Measurements from ENCODE around the gene PKIG. TPM values are rescaled to one million over a fixed set of nuclear protein-coding genes. Genes with fewer than 3 reads are reported as not detected.

Gene PKIG
- polyA plus RNA-seq, 1 of the 3 experiments (the other 2 are of a cell fraction), result 92.9 TPM

DNA sequence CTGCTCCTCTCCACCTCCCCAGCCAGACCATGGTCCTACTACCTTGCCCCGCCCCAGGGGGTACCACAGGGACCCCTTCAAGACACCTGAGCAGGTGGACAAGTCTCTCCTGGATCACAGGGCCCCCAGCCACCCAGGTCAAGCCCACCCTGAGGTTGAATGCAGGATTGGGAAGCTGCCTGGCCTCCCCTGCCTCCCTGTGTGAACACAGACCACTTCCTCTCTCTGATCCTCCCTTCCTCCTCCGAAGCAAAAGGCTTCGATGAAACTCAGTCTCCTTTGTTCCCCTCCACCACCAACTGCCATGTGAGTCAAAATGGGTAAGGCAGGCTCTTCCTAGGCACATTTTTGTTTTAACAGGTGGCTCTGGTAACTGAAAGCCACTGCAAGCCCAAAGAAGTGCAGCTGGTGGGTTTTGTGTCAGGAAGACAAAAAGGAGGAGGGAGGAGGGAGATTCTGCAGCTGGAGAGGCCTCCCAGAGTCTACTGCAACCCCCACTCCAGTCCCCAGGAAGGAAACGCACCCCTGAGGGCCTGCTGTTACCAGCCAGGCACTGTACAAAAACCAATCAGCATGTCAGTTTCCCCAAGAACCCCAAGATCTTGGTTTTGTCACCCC, 63.8 kb downstream of the PKIG start:
- H3K79me2 ChIP-seq (ENCODE audit: insufficient read depth), result 0 out of 2 replicates have a peak, but pooled peaks cover 5% of the 10 kb centered on the region
- no peaks in the 10 kb centered on the region for H3K36me3 ChIP-seq (replicated peaks in 1 of 2; ENCODE audit: control insufficient read depth in 1 of 2, insufficient read depth in 2 of 2, low read length in 1 of 2)
- no peak for DNase-seq
- H2AFZ ChIP-seq (ENCODE audit: low read depth), result no peak overlapping the region
- H3K4me3 ChIP-seq (ENCODE audit: low read depth in 2 of 2, low read length in 1 of 2), result no peak overlapping the region
- H3K9me2 ChIP-seq, result no peaks in the 10 kb centered on the region
- no peak overlapping the region for H3K4me2 ChIP-seq
- CTCF ChIA-PET, result interaction anchor here (0.6 to 2.6 kb wide), 3 partner anchors 36 to 90 kb away, joined by 3 to 7 read pairs (median 7); no protein-coding TSS in a partner anchor
- H3K4me1 ChIP-seq (ENCODE audit: control insufficient read depth in 1 of 2, insufficient read depth in 2 of 2, low read depth in 1 of 2, low read length in 1 of 2), result peaks cover 28 to 36% of the 10 kb centered on the region in 2 experiments
- H3F3A ChIP-seq (replicated peaks; ENCODE audit: insufficient read depth), result peaks cover 19% of the 10 kb centered on the region
- TF ChIP-seq FOXJ3 (CRISPR knock-in tag; IDR thresholded peaks at IDR 0.05) (no peak), ZBTB33 (IDR thresholded peaks at IDR 0.05; ENCODE audit: borderline replicate concordance, low read depth) (no peak), EZH2phosphoT487 (IDR thresholded peaks at IDR 0.05; ENCODE audit: borderline replicate concordance, low read depth) (no peak), USF1 (IDR thresholded peaks at IDR 0.05; ENCODE audit: borderline replicate concordance, low read depth) (no peak), EP300 (IDR thresholded peaks at IDR 0.05; ENCODE audit: borderline replicate concordance in 1 of 2, low read depth in 1 of 2, low read length in 1 of 2) (no peak), NRF1 (IDR thresholded peaks at IDR 0.05; ENCODE audit: low read depth, low read length) (no peak)
- TF ChIP-seq, protein P1, sequence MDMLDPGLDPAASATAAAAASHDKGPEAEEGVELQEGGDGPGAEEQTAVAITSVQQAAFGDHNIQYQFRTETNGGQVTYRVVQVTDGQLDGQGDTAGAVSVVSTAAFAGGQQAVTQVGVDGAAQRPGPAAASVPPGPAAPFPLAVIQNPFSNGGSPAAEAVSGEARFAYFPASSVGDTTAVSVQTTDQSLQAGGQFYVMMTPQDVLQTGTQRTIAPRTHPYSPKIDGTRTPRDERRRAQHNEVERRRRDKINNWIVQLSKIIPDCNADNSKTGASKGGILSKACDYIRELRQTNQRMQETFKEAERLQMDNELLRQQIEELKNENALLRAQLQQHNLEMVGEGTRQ (IDR thresholded peaks at IDR 0.05; ENCODE audit: borderline replicate concordance, low read depth, low read length), result no peak
- no peaks in the 10 kb centered on the region for H3K27me3 ChIP-seq (ENCODE audit: insufficient read depth)
- H4K20me1 ChIP-seq (ENCODE audit: insufficient read depth), result 0 out of 2 replicates have a peak, but pooled peaks cover 3% of the 10 kb centered on the region
- H3K27ac ChIP-seq (ENCODE audit: low read depth in 2 of 2, low read length in 1 of 2), result no peak overlapping the region
- POLR2A ChIA-PET, result no interaction called here
- 75% methylated on average over 4 of the region's 4 CpGs for WGBS (ENCODE audit: low lambda C conversion rate)
- no peak overlapping the region for H3K9ac ChIP-seq
- H3K9me3 ChIP-seq, result no peaks in the 10 kb centered on the region

DNA sequence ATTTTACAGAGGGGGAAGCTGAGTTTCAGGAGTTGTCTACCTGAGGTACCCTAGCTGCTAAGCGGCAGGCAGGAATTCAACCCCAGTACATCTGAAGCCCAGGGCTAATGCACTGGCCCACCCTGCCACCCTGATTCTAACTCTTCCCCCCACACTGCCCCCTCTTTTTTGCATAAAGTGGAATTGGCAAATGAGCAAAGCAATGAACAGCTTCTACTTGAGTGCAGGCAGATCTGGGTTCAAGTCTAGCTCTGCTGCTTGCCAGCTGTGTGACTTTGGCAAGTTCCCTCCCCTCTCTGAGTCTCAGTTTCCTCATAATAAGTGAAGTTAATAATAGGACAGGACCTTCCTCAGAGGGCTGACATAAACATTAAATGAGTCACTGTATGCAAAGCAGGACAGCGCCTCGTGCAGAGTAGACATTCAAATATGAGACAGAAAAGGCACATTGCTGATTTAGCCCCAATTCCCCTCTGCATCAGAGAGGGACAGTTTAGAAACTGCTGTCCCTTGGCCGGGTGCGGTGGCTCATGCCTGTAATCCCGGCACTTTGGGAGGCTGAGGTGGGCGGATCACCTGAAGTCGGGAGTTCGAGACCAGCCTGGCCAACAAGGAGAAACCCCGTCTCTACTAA, 64.4 kb downstream of the PKIG start:
- H3K27me3 ChIP-seq (ENCODE audit: insufficient read depth), result no peaks in the 10 kb centered on the region

More for the DNA sequence above, 64.4 kb downstream of the PKIG start:
- Histone ChIP-seq H2AFZ (ENCODE audit: low read depth) (no peak overlapping the region), H3K4me1 (ENCODE audit: control insufficient read depth in 1 of 2, insufficient read depth in 2 of 2, low read depth in 1 of 2, low read length in 1 of 2) (peaks cover 29 to 36% of the 10 kb centered on the region in 2 experiments), H3K79me2 (ENCODE audit: insufficient read depth) (0 out of 2 replicates have a peak, but pooled peaks cover 8% of the 10 kb centered on the region), H3K36me3 (replicated peaks in 1 of 2; ENCODE audit: control insufficient read depth in 1 of 2, insufficient read depth in 2 of 2, low read length in 1 of 2) (no peaks in the 10 kb centered on the region), H3K9me2 (no peaks in the 10 kb centered on the region), H3K4me3 (ENCODE audit: low read depth in 2 of 2, low read length in 1 of 2) (no peak overlapping the region), H3F3A (replicated peaks; ENCODE audit: insufficient read depth) (peaks cover 19% of the 10 kb centered on the region), H3K27ac (ENCODE audit: low read depth in 2 of 2, low read length in 1 of 2) (no peak overlapping the region), H3K9me3 (no peaks in the 10 kb centered on the region), H3K4me2 (no peak overlapping the region), H4K20me1 (ENCODE audit: insufficient read depth) (0 out of 2 replicates have a peak, but pooled peaks cover 3% of the 10 kb centered on the region), H3K9ac (no peak overlapping the region)
- whole genome bisulfite sequencing (ENCODE audit: low lambda C conversion rate), result 79% methylated on average over 10 of the region's 10 CpGs
- ChIA-PET CTCF (interaction anchor here (1.0 to 2.6 kb wide), 3 partner anchors 36 to 38 kb away, joined by 4 to 7 read pairs (median 7); no protein-coding TSS in a partner anchor), POLR2A (no interaction called here)
- no peak for DNase-seq
- TF ChIP-seq FOSL2 (IDR thresholded peaks at IDR 0.05; ENCODE audit: borderline replicate concordance, low read depth), result peak; percentile 16; the same call in 1 of the 2 replicates
- TF ChIP-seq, protein P2, sequence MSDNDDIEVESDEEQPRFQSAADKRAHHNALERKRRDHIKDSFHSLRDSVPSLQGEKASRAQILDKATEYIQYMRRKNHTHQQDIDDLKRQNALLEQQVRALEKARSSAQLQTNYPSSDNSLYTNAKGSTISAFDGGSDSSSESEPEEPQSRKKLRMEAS (IDR thresholded peaks at IDR 0.05; ENCODE audit: low read depth), result 0 out of 2 replicates have a peak, but pooled peaks have one; percentile 27
- TF ChIP-seq RAD21 (IDR thresholded peaks at IDR 0.05; ENCODE audit: low read length), result no peak
- no peak for TF ChIP-seq MXI1 (IDR thresholded peaks at IDR 0.05; ENCODE audit: low read depth, low read length)
